HL-60 (cell line): ENCODE data around the gene LHFPL6.

Source experiments
- DNase-seq, 2 experiments: peaks; one replicate each; pipeline ENCODE4 v3.0.0-alpha.2; 2010 to 2020; ENCODE audit warnings: low read depth in 1 of 2, low spot score in 1 of 2
- H3K27ac ChIP-seq: fragments of 250-450 bp; sonication (Bioruptor Pico); replicated peaks from 2 replicates; pipeline ENCODE4 v1.5.1; 2020; ENCODE audit warnings: mild to moderate bottlenecking, moderate library complexity
- H3K27me3 ChIP-seq: fragments of 250-450 bp; sonication (Bioruptor Pico); 2 replicates; pipeline ENCODE4 v1.5.1; 2021; ENCODE audit warnings: mild to moderate bottlenecking, moderate library complexity; ENCODE audit not compliant: insufficient read depth, poor library complexity, severe bottlenecking
- H3K4me3 ChIP-seq: replicated peaks from 2 replicates; pipeline ENCODE4 v1.5.1; 2011; ENCODE audit warnings: mild to moderate bottlenecking, control low read depth, low read length; ENCODE audit not compliant: insufficient read depth
- CTCF ChIP-seq: IDR thresholded peaks from one replicate; pipeline ENCODE4 v1.5.1; 2011; ENCODE audit warnings: low read length, control low read depth, inconsistent platforms; ENCODE audit not compliant: insufficient read depth
- GABPA ChIP-seq: IDR thresholded peaks from 2 replicates; pipeline ENCODE4 v1.6.1; 2012; ENCODE audit warnings: low read depth
- POLR2AphosphoS5 ChIP-seq: IDR thresholded peaks from 2 replicates; pipeline ENCODE4 v1.6.1; 2012; ENCODE audit warnings: low read depth
- REST ChIP-seq: IDR thresholded peaks from 2 replicates; pipeline ENCODE4 v1.6.1; 2012; ENCODE audit warnings: low read depth; ENCODE audit not compliant: insufficient replicate concordance
- SPI1 ChIP-seq: IDR thresholded peaks from 2 replicates; pipeline ENCODE4 v1.6.1; 2012; ENCODE audit warnings: low read depth, mild to moderate bottlenecking, borderline replicate concordance

Gene LHFPL6

GRCh38 chr13:39350461-39350881, 252.5 kb downstream of the LHFPL6 start:
- no peak overlapping the region for H3K4me3 ChIP-seq
- H3K27me3 ChIP-seq, result no peaks in the 10 kb centered on the region
- no peak for TF ChIP-seq SPI1
- no peak for TF ChIP-seq POLR2AphosphoS5
- no peak for TF ChIP-seq REST
- TF ChIP-seq CTCF, result no peak
- no peak for TF ChIP-seq GABPA
- no peak for DNase-seq
- no peak overlapping the region for H3K27ac ChIP-seq

- Histone ChIP-seq H3K4me3 (no peak overlapping the region), H3K27me3 (no peaks in the 10 kb centered on the region), H3K27ac (no peak overlapping the region)
- no peak for DNase-seq
- TF ChIP-seq CTCF (no peak), REST (no peak), POLR2AphosphoS5 (no peak), SPI1 (no peak), GABPA (no peak)
Observed at GRCh38 chr13:39349391-39349960, 253.5 kb downstream of the LHFPL6 start.

GRCh38 chr13:39347926-39348901, 254.8 kb downstream of the LHFPL6 start:
- no peak for TF ChIP-seq GABPA
- no peak for TF ChIP-seq CTCF
- no peak for TF ChIP-seq REST
- no peak for TF ChIP-seq SPI1
- TF ChIP-seq POLR2AphosphoS5, result no peak
- no peak for DNase-seq
- Histone ChIP-seq H3K27me3 (no peaks in the 10 kb centered on the region), H3K27ac (no peak overlapping the region), H3K4me3 (no peak overlapping the region)
